HEK293T (cell line): ENCODE data around the gene CA10.

ENCODE experiments used
- HDGF ChIP-seq: fragments of 450-650 bp; IDR thresholded peaks from 2 replicates; pipeline ENCODE4 v1.6.1; 2017; ENCODE audit warnings: antibody characterized with exemption, borderline replicate concordance
- LEF1 ChIP-seq: fragments of 450-650 bp; IDR thresholded peaks from 2 replicates; pipeline ENCODE4 v1.6.1; 2017; ENCODE audit warnings: mild to moderate bottlenecking, borderline replicate concordance
- ZNF384 ChIP-seq: fragments of 450-650 bp; IDR thresholded peaks from 2 replicates; pipeline ENCODE4 v1.6.1; 2016

- TF ChIP-seq HDGF: no peak
- no peak for TF ChIP-seq LEF1
- TF ChIP-seq ZNF384: no peak
These were observed 289.1 kb downstream of the CA10 start for GRCh38 chr17:51869387-51869786.
